SKM-1 (cell line): Measurements from ENCODE around the gene BSPRY.

ENCODE experiments used
- DNase-seq: peaks from one replicate; lab custom pipeline; 2025; ENCODE audit not compliant: unreplicated experiment; lab: John Stamatoyannopoulos, UW

Gene BSPRY

GRCh38 chr9:113349445-113350094 is at the start of gene BSPRY:
BSPRY (plus strand) TSS chr9:113349541; CDS start chr9:113349580, 39 bp downstream.
- DNase-seq, result no peak

- DNase-seq, result peak; percentile 1
Observed at GRCh38 chr9:113299800-113300292, 49.5 kb upstream of the BSPRY start.

- no peak for DNase-seq
Observed at GRCh38 chr9:113301548-113301947, 47.8 kb upstream of the BSPRY start.

GRCh38 chr9:113302792-113303418 is 46.4 kb upstream of the BSPRY start, which contains the start of gene RNF183:
RNF183 (minus strand) TSS chr9:113303376; CDS start chr9:113298184, 5,192 bp downstream.
- DNase-seq, result no peak

GRCh38 chr9:113306566-113306965 is 42.8 kb upstream of the BSPRY start:
- no peak for DNase-seq

GRCh38 chr9:113307396-113307975 is 41.9 kb upstream of the BSPRY start:
- no peak for DNase-seq

GRCh38 chr9:113309204-113309813 is 40.0 kb upstream of the BSPRY start:
- DNase-seq, result peak; percentile 3

GRCh38 chr9:113310538-113310937 is 38.8 kb upstream of the BSPRY start:
- no peak for DNase-seq

- DNase-seq, result no peak
Observed at GRCh38 chr9:113311961-113312360, 37.4 kb upstream of the BSPRY start.

GRCh38 chr9:113313261-113313660 is 36.1 kb upstream of the BSPRY start:
- no peak for DNase-seq

GRCh38 chr9:113315231-113315630 is 34.1 kb upstream of the BSPRY start:
- no peak for DNase-seq

GRCh38 chr9:113316030-113316429 is 33.3 kb upstream of the BSPRY start:
- no peak for DNase-seq

- no peak for DNase-seq
Observed at GRCh38 chr9:113317777-113318176, 31.6 kb upstream of the BSPRY start.

- no peak for DNase-seq
Observed at GRCh38 chr9:113319054-113319453, 30.3 kb upstream of the BSPRY start.

GRCh38 chr9:113320051-113320450 is 29.3 kb upstream of the BSPRY start:
- DNase-seq, result no peak

GRCh38 chr9:113322671-113323070 is 26.7 kb upstream of the BSPRY start:
- no peak for DNase-seq

- no peak for DNase-seq
Observed at GRCh38 chr9:113326230-113326629, 23.1 kb upstream of the BSPRY start.

- DNase-seq, result no peak
Observed at GRCh38 chr9:113328045-113328782, 21.1 kb upstream of the BSPRY start.

GRCh38 chr9:113331780-113332179 is 17.6 kb upstream of the BSPRY start:
- no peak for DNase-seq

- DNase-seq, result no peak
Observed at GRCh38 chr9:113337714-113338113, 11.6 kb upstream of the BSPRY start.
